GM21723 (cell line): ENCODE results near the gene CTU2.

Source experiments
- ATAC-seq: cut with Tn5 transposase; IDR thresholded peaks from one replicate; pipeline ENCODE4 v1.9.1; 2021; ENCODE audit warnings: mild to moderate bottlenecking, moderate library complexity; ENCODE audit not compliant: unreplicated experiment

The CTU2 gene

DNA sequence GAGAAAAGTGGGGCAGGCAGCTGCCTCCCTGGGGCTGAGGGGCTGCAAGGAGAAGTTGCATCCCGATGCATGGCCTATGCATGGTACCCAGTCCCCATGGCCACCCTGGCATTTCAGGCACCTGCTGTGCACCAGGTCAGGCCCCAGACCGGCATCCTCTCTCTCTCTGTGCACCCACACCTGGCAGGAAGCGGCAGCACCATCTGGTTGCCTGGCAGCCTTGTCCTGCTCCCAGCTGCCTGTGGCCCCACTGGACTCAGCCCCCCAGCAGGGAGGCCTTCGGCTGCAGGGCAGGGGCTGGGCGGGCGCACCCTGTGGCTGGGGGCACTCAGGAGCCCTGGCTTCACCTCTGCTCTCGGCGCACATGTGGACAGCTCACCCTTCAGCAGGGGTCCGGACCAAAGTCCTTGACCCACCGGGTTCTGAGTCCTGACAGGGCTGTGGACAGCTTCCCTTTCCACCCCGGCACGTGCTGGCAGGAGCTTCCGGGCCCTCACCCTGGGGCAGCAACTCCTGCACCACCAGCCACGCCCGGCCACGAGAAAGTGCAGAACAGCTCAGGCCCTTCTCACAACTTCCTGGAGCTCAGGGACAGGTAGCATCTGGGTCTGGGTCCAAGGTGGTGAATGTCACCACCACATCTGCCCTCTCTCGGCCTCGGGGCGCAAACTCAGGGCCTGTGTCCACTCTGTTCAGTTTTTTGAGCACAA, 36.7 kb downstream of the CTU2 start:
- no peak for ATAC-seq

GRCh38 chr16:88743693-88744576, 37.6 kb downstream of the CTU2 start:
- no peak for ATAC-seq

GRCh38 chr16:88744577-88745521, 38.5 kb downstream of the CTU2 start:
- ATAC-seq = no peak

- no peak for ATAC-seq
Measured at GRCh38 chr16:88746506-88746905, 40.2 kb downstream of the CTU2 start.

DNA sequence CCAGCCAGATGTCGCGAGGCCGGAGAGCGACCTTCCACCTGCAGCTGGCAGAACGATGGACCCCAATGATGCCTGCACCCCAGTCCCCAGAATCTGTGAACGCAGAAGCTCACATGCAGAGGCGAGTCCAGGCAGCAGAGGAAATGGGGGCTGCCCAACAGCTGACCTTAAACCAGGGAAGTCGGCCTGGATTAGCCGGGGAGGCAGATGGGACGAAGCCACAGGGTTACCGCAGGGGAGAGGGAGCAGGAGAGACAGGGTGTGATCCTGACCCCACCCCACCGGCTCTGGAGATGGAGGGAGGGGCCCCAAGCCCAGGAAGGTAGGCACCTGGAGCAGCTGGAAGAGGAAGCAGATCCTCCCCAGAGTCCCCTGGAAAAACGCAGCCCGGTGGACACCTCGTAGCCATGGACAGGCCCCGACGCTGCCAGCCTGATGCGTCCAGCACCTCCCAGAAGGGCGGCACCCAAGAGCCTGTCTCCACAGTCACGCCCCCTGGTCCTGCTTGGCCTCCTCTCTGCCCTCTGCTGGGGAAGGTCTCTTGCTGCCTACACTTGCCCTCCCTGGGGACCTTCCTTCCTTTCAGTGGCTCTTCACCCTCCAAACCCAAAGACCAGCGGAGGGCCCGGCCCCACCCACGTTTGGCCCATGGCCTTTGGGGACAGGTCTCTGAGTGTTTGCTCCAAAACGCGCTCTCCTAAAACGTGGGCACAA, 41.4 kb downstream of the CTU2 start:
- ATAC-seq = no peak

DNA sequence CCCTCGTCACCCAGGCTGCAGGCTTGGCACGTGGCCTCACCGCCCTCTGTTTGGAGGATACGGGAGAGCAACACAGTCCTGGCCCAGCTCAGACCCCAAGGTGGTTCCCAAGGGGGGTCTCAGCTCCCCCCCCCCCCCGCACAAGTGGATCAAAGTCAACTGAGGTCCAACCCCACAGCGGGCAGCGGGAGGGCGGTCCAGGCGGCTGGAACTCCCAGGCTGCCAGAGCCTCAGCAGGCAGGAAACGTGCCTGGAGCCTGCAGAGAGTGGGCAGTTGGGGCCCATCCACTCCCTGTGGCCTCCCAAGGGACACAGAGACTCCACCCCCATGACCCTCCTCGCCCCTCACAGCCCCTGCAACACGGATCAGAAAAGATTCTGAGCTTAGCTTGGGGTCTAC, 42.1 kb downstream of the CTU2 start:
- no peak for ATAC-seq

DNA sequence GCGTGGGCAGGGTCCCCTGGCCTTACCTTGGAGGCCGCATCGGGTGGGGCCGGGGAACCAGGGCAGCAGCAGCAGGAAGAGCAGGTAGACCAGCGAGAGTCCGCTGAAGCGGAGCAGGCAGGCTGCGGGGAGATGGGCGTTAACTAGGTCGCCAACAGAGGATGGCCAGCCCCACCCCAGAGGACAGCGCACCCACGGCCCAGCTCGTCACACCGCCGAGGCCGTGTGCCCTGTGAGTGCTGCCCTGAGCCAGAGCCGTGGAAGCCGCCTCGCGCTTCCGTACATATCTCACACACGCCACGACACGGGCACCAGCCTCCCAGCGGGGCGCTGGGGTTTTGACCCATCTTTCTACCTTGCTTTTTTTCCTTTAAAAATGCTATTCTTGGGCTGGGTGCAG, 43.1 kb downstream of the CTU2 start:
- no peak for ATAC-seq

DNA sequence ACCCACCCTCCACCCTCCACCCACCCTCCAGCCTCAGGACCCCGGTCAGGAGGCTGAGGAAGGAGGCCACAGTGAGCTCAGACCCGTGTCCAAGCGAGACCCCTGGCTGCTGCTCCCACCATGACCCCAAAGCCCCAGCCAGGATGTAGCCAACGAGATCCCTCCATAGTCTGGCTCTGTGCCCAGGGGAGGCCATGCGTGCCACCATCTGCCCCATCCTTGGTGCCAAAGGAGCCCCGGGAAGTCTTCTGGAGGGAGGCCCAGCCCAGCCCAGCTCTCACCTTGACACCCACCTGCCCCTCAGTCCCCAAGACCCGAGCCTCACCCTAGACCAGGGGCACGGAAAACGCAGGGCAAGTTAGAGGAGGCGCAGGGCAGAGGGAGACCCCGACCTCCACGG, 44.6 kb downstream of the CTU2 start:
- no peak for ATAC-seq

DNA sequence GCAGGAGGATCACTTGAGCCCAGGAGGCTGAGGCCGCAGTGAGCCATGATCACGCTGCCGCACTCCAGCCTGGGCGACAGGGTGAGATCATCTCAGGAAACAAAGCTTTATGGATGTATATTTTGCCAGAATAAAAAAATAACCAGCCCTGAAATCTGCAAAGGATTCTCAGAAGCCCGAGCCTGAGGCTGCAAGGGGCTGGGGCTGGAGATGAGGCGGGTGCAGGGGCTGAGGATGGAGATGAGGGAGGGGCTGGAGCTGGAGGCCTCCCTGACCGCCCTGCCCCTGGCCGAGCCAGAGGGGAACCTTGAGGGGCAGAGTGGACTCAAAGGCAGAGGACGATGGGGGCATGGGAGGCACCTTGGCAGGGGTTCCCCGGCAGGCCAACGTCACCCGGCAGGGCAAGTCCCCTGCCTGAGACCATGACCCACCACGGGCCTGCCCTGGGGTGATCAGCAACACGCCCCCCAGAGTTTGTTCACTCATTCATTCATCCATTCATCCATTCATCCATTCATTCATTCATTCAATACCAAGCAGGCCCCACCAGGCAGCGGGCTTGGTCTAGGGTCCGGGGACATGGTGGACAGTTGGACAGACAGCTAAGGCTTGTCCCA, 46.2 kb downstream of the CTU2 start:
- ATAC-seq = no peak

DNA sequence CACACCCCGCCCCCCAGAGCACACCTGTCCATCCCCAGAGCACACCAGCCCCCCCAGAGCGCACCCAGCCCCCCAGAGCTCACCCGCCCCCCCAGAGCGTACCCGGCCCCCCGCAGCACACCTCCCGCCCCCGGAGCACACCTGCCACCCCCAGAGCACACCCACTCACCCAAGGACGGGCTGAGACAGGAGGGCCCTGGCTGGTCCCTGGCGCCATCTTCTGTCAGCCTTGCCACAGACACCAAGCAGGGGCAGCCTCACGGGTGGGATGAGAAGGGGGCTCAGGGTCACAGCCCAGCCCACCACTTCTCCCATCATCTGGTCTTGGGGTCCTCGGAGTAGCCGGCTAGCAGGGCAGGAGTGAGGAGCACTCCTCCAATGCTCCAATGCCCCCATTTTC, 46.9 kb downstream of the CTU2 start:
- no peak for ATAC-seq

- ATAC-seq = no peak
Measured at GRCh38 chr16:88753602-88754001, 47.3 kb downstream of the CTU2 start.

DNA sequence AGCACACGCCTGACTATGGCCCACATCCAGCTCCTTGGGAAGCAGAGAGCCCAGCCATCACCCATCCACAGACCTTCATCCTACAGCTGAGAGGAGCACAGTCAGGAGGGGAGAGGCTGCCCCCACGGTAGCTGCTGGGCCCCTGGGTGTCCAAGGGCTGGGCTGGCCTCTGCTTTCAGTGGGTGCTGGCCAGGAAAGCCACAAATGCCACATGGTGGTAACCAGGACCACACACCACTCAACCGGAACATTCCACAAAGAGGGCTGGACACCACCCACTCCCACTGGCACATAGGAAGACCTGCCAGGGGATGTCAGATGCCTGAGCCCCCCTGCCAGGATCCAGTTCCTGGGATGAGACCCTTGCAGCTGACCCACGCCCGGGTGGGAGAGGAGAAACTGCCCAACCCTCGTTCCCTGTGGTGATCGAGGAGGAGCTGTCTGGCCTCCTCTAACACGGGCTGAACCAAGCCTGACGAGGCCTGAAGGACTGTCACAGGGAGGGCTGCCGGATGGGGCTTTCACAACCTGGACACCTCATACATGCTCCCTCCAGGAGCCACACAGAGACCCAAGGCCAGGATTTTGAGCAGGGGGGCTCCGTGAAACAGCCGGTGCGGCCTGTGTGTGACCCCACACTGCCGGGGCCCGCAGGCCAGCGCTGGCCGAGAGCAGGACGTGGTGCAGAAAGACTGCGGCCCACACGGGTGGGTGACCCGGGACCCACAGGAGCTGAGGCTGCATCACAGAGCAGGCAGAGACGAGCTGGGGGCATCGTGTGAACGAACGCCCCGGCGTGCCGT, 48.0 kb downstream of the CTU2 start:
- ATAC-seq = no peak

- ATAC-seq = no peak
Measured at GRCh38 chr16:88754912-88755744, 48.8 kb downstream of the CTU2 start.

GRCh38 chr16:88755745-88756443, 49.6 kb downstream of the CTU2 start:
- no peak for ATAC-seq

DNA sequence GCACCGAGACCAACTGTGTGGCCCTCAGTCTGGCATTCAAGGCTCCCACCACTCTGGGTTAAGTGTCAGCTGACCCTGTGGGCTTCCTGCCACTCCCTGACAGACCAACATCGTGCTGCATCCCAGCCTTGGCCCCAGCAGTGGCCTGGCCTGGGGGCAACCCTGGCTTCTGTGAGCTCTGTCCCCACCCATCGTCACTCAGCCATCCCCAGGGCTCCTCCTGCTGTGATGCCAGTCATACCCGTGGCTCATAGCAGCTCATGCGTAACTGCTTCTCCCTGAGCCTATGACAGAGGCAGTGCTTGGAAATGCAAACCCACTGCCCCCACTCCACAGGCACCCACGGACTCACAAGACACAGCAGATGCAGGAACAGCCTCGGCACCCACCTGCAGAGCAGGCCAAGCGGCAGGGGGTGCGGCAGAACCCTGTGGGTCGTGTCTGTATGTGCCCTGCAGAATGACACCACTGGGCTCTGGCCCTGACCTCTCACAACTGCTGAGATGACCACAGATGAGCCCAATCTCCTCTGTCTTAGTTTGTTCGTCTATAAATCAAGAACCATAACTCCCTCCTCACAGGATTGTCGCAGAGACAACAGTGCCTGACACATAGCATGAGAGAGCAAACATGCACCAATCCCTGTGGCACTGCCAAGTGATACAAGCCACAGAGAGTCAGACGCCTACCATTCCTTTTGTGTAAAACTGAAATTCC, 52.1 kb downstream of the CTU2 start:
- ATAC-seq = no peak

- ATAC-seq = no peak
Measured at GRCh38 chr16:88758944-88759244, 52.6 kb downstream of the CTU2 start.

- ATAC-seq = no peak
Measured at GRCh38 chr16:88759245-88759975, 53.1 kb downstream of the CTU2 start.
